HG02571 (cell line): ENCODE measurements around the gene COLEC12.

ENCODE experiments used
- ATAC-seq: cut with Tn5 transposase; IDR thresholded peaks from one replicate; pipeline ENCODE4 v1.9.1; 2021; ENCODE audit warnings: mild to moderate bottlenecking, moderate library complexity; ENCODE audit not compliant: unreplicated experiment

The COLEC12 gene

GRCh38 chr18:392928-393573 is 107.5 kb downstream of the COLEC12 start:
- ATAC-seq, result no peak

GRCh38 chr18:390741-391478 is 109.6 kb downstream of the COLEC12 start:
- no peak for ATAC-seq

- ATAC-seq, result no peak
These were observed 110.7 kb downstream of the COLEC12 start for GRCh38 chr18:389658-390357.

- ATAC-seq, result no peak
These were observed 112.3 kb downstream of the COLEC12 start for GRCh38 chr18:388200-388599.

GRCh38 chr18:386994-387393 is 113.5 kb downstream of the COLEC12 start:
- no peak for ATAC-seq

GRCh38 chr18:384897-385296 is 115.6 kb downstream of the COLEC12 start:
- no peak for ATAC-seq

GRCh38 chr18:383135-383534 is 117.4 kb downstream of the COLEC12 start:
- no peak for ATAC-seq

- ATAC-seq, result no peak
These were observed 118.0 kb downstream of the COLEC12 start for GRCh38 chr18:382423-382984.

GRCh38 chr18:379681-380330 is 120.7 kb downstream of the COLEC12 start:
- no peak for ATAC-seq

- ATAC-seq, result no peak
These were observed 122.4 kb downstream of the COLEC12 start for GRCh38 chr18:378079-378478.

- no peak for ATAC-seq
These were observed 123.4 kb downstream of the COLEC12 start for GRCh38 chr18:377088-377487.

GRCh38 chr18:376311-376710 is 124.2 kb downstream of the COLEC12 start:
- no peak for ATAC-seq

GRCh38 chr18:374721-375168 is 125.8 kb downstream of the COLEC12 start:
- no peak for ATAC-seq

- ATAC-seq, result no peak
These were observed 126.7 kb downstream of the COLEC12 start for GRCh38 chr18:373780-374179.

- no peak for ATAC-seq
These were observed 128.9 kb downstream of the COLEC12 start for GRCh38 chr18:371609-371982.

- ATAC-seq, result no peak
These were observed 129.5 kb downstream of the COLEC12 start for GRCh38 chr18:370751-371608.

- ATAC-seq, result no peak
These were observed 131.1 kb downstream of the COLEC12 start for GRCh38 chr18:369224-370015.

- no peak for ATAC-seq
These were observed 133.9 kb downstream of the COLEC12 start for GRCh38 chr18:366466-367061.

GRCh38 chr18:365651-366050 is 134.8 kb downstream of the COLEC12 start:
- no peak for ATAC-seq
